ENCODE data around the gene ATAD3A. TPM values are rescaled to one million over a fixed set of nuclear protein-coding genes. Genes with fewer than 3 reads are reported as not detected.

ATAD3A gene
- total and polyA plus RNA-seq, 2 experiments from 2014 or later = 16.7 to 46.7 TPM

- TF ChIP-seq CTCF (IDR thresholded peaks at IDR 0.05; ENCODE audit: poor library complexity) = no peak
- TF ChIP-seq EZH2 (IDR thresholded peaks at IDR 0.05; ENCODE audit: borderline replicate concordance) = no peak
- no peak for TF ChIP-seq EZH2phosphoT487 (IDR thresholded peaks at IDR 0.05; ENCODE audit: low read depth, severe bottlenecking, unreplicated experiment)
- H2AFZ ChIP-seq = no peak overlapping the region
- H3K4me2 ChIP-seq = no peak overlapping the region
- H3K27ac ChIP-seq = no peak overlapping the region
- WGBS (ENCODE audit: low lambda C conversion rate, missing lambda C conversion rate) = 96% methylated on average over 9 of the region's 9 CpGs
- no peaks in the 10 kb centered on the region for H3K9me2 ChIP-seq (replicated peaks; ENCODE audit: insufficient read depth)
- H3K4me3 ChIP-seq = no peak overlapping the region
- H3K4me1 ChIP-seq (ENCODE audit: insufficient read depth) = no peaks in the 10 kb centered on the region
- no peaks in the 10 kb centered on the region for H3K9me3 ChIP-seq (ENCODE audit: low read depth)
- DNase-seq (ENCODE audit: low spot score) = no peak
- H3K36me3 ChIP-seq (replicated peaks; ENCODE audit: insufficient read depth, low read depth) = no peaks in the 10 kb centered on the region
- H3K27me3 ChIP-seq = no peaks in the 10 kb centered on the region
- H3K79me2 ChIP-seq = peaks cover 46% of the 10 kb centered on the region
- H4K20me1 ChIP-seq (ENCODE audit: insufficient read depth, poor library complexity, severe bottlenecking) = peaks cover 19% of the 10 kb centered on the region
Measured at GRCh38 chr1:1560178-1560577, 48.2 kb downstream of the ATAD3A start.

GRCh38 chr1:1561801-1562470 lies 50.0 kb downstream of the ATAD3A start:
- no peaks in the 10 kb centered on the region for H3K9me2 ChIP-seq (replicated peaks; ENCODE audit: insufficient read depth)
- no peak for TF ChIP-seq EZH2phosphoT487 (IDR thresholded peaks at IDR 0.05; ENCODE audit: low read depth, severe bottlenecking, unreplicated experiment)
- TF ChIP-seq EZH2 (IDR thresholded peaks at IDR 0.05; ENCODE audit: borderline replicate concordance) = no peak
- no peak for TF ChIP-seq CTCF (IDR thresholded peaks at IDR 0.05; ENCODE audit: poor library complexity)
- no peaks in the 10 kb centered on the region for H3K9me3 ChIP-seq (ENCODE audit: low read depth)
- 98% methylated on average over 15 of the region's 15 CpGs for WGBS (ENCODE audit: low lambda C conversion rate, missing lambda C conversion rate)
- no peak overlapping the region for H3K27ac ChIP-seq
- H3K36me3 ChIP-seq (replicated peaks; ENCODE audit: insufficient read depth, low read depth) = no peaks in the 10 kb centered on the region
- no peaks in the 10 kb centered on the region for H3K4me1 ChIP-seq (ENCODE audit: insufficient read depth)
- H3K27me3 ChIP-seq = no peaks in the 10 kb centered on the region
- no peak overlapping the region for H3K4me3 ChIP-seq
- no peak for DNase-seq (ENCODE audit: low spot score)
- H2AFZ ChIP-seq = no peak overlapping the region
- H3K4me2 ChIP-seq = no peak overlapping the region
- peaks cover 60% of the 10 kb centered on the region for H3K79me2 ChIP-seq
- H4K20me1 ChIP-seq (ENCODE audit: insufficient read depth, poor library complexity, severe bottlenecking) = peaks cover 36% of the 10 kb centered on the region

- Histone ChIP-seq H3K27me3 (no peaks in the 10 kb centered on the region), H3K9me3 (ENCODE audit: low read depth) (no peaks in the 10 kb centered on the region), H3K79me2 (peaks cover 68% of the 10 kb centered on the region), H3K27ac (no peak overlapping the region), H3K4me3 (no peak overlapping the region), H3K9me2 (replicated peaks; ENCODE audit: insufficient read depth) (no peaks in the 10 kb centered on the region), H2AFZ (no peak overlapping the region), H3K4me2 (no peak overlapping the region), H3K36me3 (replicated peaks; ENCODE audit: insufficient read depth, low read depth) (no peaks in the 10 kb centered on the region), H3K4me1 (ENCODE audit: insufficient read depth) (no peaks in the 10 kb centered on the region), H4K20me1 (ENCODE audit: insufficient read depth, poor library complexity, severe bottlenecking) (peaks cover 44% of the 10 kb centered on the region)
- no peak for DNase-seq (ENCODE audit: low spot score)
- WGBS (ENCODE audit: low lambda C conversion rate, missing lambda C conversion rate) = 96% methylated on average over 21 of the region's 21 CpGs
- TF ChIP-seq CTCF (IDR thresholded peaks at IDR 0.05; ENCODE audit: poor library complexity) (no peak), EZH2phosphoT487 (IDR thresholded peaks at IDR 0.05; ENCODE audit: low read depth, severe bottlenecking, unreplicated experiment) (no peak), EZH2 (IDR thresholded peaks at IDR 0.05; ENCODE audit: borderline replicate concordance) (no peak)
Measured at GRCh38 chr1:1562556-1563195, 50.7 kb downstream of the ATAD3A start.

Measured in hepatocyte (in vitro differentiated cells).